Coronary artery (tissue), 2 donors: ENCODE data around the gene OR2AG2.

Experiments
- DNase-seq: peaks from one replicate; pipeline ENCODE4 v3.0.0-alpha.2; 2017; ENCODE audit warnings: low spot score
- H3K27ac ChIP-seq, 2 donors: fragments of 200-600 bp; sonication (generic); one replicate each; pipeline ENCODE4 v1.5.1; 2016 to 2019
- H3K4me3 ChIP-seq: fragments of 200-600 bp; sonication (generic); 2 replicates; pipeline ENCODE4 v1.5.1; 2016; ENCODE audit warnings: mild to moderate bottlenecking, moderate library complexity
- CTCF ChIP-seq: fragments of 200-600 bp; sonication (generic); IDR thresholded peaks from one replicate; pipeline ENCODE4 v1.5.1; 2019; ENCODE audit warnings: antibody characterized with exemption

Gene OR2AG2

GRCh38 chr11:6727971-6728760 lies 43.6 kb downstream of the OR2AG2 start:
- H3K27ac ChIP-seq = no peak overlapping the region
- DNase-seq = no peak
- no peak for TF ChIP-seq CTCF
- no peak overlapping the region for H3K4me3 ChIP-seq

GRCh38 chr11:6725386-6725896 lies 46.3 kb downstream of the OR2AG2 start:
- no peak for DNase-seq
- Histone ChIP-seq H3K4me3 (no peak overlapping the region), H3K27ac (no peak overlapping the region)
- no peak for TF ChIP-seq CTCF

- DNase-seq = no peak
- H3K27ac ChIP-seq = no peak overlapping the region
- H3K4me3 ChIP-seq = no peak overlapping the region
- TF ChIP-seq CTCF = no peak
Observed at GRCh38 chr11:6724013-6724412, 47.8 kb downstream of the OR2AG2 start.

GRCh38 chr11:6721343-6721742 lies 50.4 kb downstream of the OR2AG2 start:
- no peak for TF ChIP-seq CTCF
- DNase-seq = no peak
- no peak overlapping the region for H3K4me3 ChIP-seq
- no peak overlapping the region for H3K27ac ChIP-seq

GRCh38 chr11:6719576-6719975 lies 52.2 kb downstream of the OR2AG2 start:
- no peak for DNase-seq
- no peak for TF ChIP-seq CTCF
- no peak overlapping the region for H3K4me3 ChIP-seq
- H3K27ac ChIP-seq = no peak overlapping the region

DNA sequence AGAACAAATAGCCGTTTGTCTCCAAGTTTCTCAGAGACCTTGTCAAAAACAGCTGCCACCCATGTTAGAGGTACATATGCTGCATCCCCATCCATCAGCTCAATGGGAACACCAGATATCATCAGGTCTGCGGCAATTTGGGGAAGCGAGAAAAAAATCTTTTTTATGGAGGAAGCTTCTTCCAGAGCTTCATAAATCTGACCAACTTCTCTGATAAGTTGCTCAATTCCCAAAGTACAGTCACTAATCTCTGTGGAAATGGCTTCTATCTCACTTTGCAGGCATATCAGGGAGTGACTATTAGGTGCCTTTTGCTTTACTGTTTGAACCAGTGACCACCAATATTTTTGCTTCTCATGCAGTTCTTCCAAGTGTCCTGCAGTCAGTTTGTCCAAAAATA lies 54.4 kb downstream of the OR2AG2 start:
- Histone ChIP-seq H3K27ac (no peak overlapping the region), H3K4me3 (no peak overlapping the region)
- no peak for DNase-seq
- no peak for TF ChIP-seq CTCF
